ENCODE measurements around the gene PPP3CA. TPM values are rescaled to one million over a fixed set of nuclear protein-coding genes. Genes with fewer than 3 reads are reported as not detected.

The PPP3CA gene
- total and polyA plus RNA-seq, 2 of the 13 experiments (the other 11 are each of a cell fraction or from before 2014, with no cell fraction given) = 4.8 to 13.2 TPM

DNA sequence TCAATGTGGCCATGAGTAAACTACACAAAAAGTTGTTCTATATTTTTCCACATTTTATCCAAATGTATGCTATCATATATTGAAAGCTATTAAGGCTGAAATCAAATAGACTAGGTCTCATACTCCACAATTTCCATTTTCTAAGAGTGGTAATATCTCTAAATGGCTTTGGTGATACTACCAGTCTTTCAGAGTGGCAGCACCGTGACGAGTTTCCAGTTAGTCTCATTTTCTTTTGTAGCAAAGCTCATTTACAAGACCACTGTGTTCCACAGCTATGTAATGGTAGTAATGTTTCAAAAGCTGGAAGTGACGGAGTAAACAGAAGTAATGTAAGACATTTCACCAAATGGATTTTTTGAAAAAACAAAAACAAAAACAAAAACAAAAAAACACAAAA, 228.2 kb downstream of the PPP3CA start:
- ChIA-PET POLR2A (no interaction called here), CTCF (ENCODE audit: low intra/inter-chr PET ratio, low total read pairs) (no interaction called here)
- ATAC-seq = no peak
- intact Hi-C loops (cut with micrococcal nuclease; ENCODE audit: unreplicated experiment) (no loop called here), in situ Hi-C loops (cut with HindIII; ENCODE audit: extremely low pct_ligation_motif_present, low pct_unique_long_range_greater_than_20kb) (no loop called here)
- Histone ChIP-seq H3K9me3 (ENCODE audit: low read length) (no peaks in the 10 kb centered on the region), H3K4me3 (replicated peaks in 1 of 3; ENCODE audit: insufficient read depth in 1 of 3, low read depth in 2 of 3, low read length in 3 of 3) (no peak overlapping the region), H3K79me2 (ENCODE audit: insufficient read depth, low read length) (no peaks in the 10 kb centered on the region), H4K20me1 (ENCODE audit: insufficient read depth, low read length) (no peaks in the 10 kb centered on the region), H3K36me3 (replicated peaks in 1 of 2; ENCODE audit: control insufficient read depth in 1 of 2, insufficient read depth in 2 of 2, low read length in 2 of 2) (no peaks in the 10 kb centered on the region), H3K27ac (ENCODE audit: extremely low read length, insufficient read depth, low read length) (no peak overlapping the region), H3K4me2 (ENCODE audit: low read depth, low read length) (no peak overlapping the region), H3K9ac (ENCODE audit: insufficient read depth, low read depth, low read length) (no peak overlapping the region), H2AFZ (ENCODE audit: low read length) (no peak overlapping the region), H3K4me1 (ENCODE audit: insufficient read depth, low read length) (peaks cover 37% of the 10 kb centered on the region), H3K27me3 (ENCODE audit: control insufficient read depth in 1 of 2, insufficient read depth in 2 of 2, low read length in 2 of 2) (no peaks in the 10 kb centered on the region)
- no peak for DNase-seq (ENCODE audit: low spot score)
- 97% methylated on average over 3 of the region's 3 CpGs for WGBS (ENCODE audit: low lambda C conversion rate)
- no TSS peak for BruUV-seq (replicated peaks)
- FAIRE-seq = peak; percentile 36
- TF ChIP-seq, protein P1, sequence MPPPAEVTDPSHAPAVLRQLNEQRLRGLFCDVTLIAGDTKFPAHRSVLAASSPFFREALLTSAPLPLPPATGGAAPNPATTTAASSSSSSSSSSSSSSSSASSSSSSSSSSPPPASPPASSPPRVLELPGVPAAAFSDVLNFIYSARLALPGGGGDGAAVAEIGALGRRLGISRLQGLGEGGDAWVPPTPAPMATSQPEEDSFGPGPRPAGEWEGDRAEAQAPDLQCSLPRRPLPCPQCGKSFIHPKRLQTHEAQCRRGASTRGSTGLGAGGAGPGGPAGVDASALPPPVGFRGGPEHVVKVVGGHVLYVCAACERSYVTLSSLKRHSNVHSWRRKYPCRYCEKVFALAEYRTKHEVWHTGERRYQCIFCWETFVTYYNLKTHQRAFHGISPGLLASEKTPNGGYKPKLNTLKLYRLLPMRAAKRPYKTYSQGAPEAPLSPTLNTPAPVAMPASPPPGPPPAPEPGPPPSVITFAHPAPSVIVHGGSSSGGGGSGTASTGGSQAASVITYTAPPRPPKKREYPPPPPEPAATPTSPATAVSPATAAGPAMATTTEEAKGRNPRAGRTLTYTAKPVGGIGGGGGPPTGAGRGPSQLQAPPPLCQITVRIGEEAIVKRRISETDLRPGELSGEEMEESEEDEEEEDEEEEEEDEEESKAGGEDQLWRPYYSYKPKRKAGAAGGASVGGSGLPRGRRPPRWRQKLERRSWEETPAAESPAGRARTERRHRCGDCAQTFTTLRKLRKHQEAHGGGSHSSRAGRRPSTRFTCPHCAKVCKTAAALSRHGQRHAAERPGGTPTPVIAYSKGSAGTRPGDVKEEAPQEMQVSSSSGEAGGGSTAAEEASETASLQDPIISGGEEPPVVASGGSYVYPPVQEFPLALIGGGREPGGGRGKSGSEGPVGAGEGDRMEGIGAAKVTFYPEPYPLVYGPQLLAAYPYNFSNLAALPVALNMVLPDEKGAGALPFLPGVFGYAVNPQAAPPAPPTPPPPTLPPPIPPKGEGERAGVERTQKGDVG (CRISPR knock-in tag; IDR thresholded peaks at IDR 0.05; ENCODE audit: borderline replicate concordance) = no peak
- TF ChIP-seq NKX3-1 (CRISPR knock-in tag; IDR thresholded peaks at IDR 0.05) (no peak), STAG1 (CRISPR knock-in tag; IDR thresholded peaks at IDR 0.05) (no peak), ISX (CRISPR knock-in tag; conservative IDR thresholded peaks at IDR 0.05) (no peak), GABPA (IDR thresholded peaks at IDR 0.05; ENCODE audit: low read depth, low read length) (no peak), GABPA (CRISPR knock-in tag; IDR thresholded peaks at IDR 0.05; ENCODE audit: low read depth) (no peak), JARID2 (CRISPR knock-in tag; IDR thresholded peaks at IDR 0.05; ENCODE audit: insufficient replicate concordance) (no peak), ZBTB20 (CRISPR knock-in tag; IDR thresholded peaks at IDR 0.05; ENCODE audit: borderline replicate concordance, low read depth) (no peak), KLF16 (CRISPR knock-in tag; IDR thresholded peaks at IDR 0.05) (no peak), ZNF891 (CRISPR knock-in tag; IDR thresholded peaks at IDR 0.05) (no peak), SIN3A (IDR thresholded peaks at IDR 0.05; ENCODE audit: borderline replicate concordance, low read depth, low read length) (no peak), ZNF629 (CRISPR knock-in tag; conservative IDR thresholded peaks at IDR 0.05) (no peak), HNF4A (CRISPR knock-in tag; IDR thresholded peaks at IDR 0.05) (no peak), ZNF530 (CRISPR knock-in tag; IDR thresholded peaks at IDR 0.05; ENCODE audit: low read depth) (no peak)
- TF ChIP-seq, protein P2, sequence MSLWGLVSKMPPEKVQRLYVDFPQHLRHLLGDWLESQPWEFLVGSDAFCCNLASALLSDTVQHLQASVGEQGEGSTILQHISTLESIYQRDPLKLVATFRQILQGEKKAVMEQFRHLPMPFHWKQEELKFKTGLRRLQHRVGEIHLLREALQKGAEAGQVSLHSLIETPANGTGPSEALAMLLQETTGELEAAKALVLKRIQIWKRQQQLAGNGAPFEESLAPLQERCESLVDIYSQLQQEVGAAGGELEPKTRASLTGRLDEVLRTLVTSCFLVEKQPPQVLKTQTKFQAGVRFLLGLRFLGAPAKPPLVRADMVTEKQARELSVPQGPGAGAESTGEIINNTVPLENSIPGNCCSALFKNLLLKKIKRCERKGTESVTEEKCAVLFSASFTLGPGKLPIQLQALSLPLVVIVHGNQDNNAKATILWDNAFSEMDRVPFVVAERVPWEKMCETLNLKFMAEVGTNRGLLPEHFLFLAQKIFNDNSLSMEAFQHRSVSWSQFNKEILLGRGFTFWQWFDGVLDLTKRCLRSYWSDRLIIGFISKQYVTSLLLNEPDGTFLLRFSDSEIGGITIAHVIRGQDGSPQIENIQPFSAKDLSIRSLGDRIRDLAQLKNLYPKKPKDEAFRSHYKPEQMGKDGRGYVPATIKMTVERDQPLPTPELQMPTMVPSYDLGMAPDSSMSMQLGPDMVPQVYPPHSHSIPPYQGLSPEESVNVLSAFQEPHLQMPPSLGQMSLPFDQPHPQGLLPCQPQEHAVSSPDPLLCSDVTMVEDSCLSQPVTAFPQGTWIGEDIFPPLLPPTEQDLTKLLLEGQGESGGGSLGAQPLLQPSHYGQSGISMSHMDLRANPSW (CRISPR knock-in tag; IDR thresholded peaks at IDR 0.05; ENCODE audit: borderline replicate concordance) = no peak
- TF ChIP-seq, protein P3, sequence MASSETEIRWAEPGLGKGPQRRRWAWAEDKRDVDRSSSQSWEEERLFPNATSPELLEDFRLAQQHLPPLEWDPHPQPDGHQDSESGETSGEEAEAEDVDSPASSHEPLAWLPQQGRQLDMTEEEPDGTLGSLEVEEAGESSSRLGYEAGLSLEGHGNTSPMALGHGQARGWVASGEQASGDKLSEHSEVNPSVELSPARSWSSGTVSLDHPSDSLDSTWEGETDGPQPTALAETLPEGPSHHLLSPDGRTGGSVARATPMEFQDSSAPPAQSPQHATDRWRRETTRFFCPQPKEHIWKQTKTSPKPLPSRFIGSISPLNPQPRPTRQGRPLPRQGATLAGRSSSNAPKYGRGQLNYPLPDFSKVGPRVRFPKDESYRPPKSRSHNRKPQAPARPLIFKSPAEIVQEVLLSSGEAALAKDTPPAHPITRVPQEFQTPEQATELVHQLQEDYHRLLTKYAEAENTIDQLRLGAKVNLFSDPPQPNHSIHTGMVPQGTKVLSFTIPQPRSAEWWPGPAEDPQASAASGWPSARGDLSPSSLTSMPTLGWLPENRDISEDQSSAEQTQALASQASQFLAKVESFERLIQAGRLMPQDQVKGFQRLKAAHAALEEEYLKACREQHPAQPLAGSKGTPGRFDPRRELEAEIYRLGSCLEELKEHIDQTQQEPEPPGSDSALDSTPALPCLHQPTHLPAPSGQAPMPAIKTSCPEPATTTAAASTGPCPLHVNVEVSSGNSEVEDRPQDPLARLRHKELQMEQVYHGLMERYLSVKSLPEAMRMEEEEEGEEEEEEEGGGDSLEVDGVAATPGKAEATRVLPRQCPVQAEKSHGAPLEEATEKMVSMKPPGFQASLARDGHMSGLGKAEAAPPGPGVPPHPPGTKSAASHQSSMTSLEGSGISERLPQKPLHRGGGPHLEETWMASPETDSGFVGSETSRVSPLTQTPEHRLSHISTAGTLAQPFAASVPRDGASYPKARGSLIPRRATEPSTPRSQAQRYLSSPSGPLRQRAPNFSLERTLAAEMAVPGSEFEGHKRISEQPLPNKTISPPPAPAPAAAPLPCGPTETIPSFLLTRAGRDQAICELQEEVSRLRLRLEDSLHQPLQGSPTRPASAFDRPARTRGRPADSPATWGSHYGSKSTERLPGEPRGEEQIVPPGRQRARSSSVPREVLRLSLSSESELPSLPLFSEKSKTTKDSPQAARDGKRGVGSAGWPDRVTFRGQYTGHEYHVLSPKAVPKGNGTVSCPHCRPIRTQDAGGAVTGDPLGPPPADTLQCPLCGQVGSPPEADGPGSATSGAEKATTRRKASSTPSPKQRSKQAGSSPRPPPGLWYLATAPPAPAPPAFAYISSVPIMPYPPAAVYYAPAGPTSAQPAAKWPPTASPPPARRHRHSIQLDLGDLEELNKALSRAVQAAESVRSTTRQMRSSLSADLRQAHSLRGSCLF (CRISPR knock-in tag; IDR thresholded peaks at IDR 0.05; ENCODE audit: borderline replicate concordance) = no peak
